HG02884 (cell line): ENCODE results near the gene GDAP2.
"Not testable (repeated sequence)": the region's sequence is repeated elsewhere in the genome, so short reads cannot be mapped to it uniquely, and the experiment has no call there.

Source experiments
- ATAC-seq: cut with Tn5 transposase; IDR thresholded peaks from one replicate; pipeline ENCODE4 v1.9.1; 2021; ENCODE audit warnings: mild to moderate bottlenecking, moderate library complexity; ENCODE audit not compliant: unreplicated experiment

Gene GDAP2

DNA sequence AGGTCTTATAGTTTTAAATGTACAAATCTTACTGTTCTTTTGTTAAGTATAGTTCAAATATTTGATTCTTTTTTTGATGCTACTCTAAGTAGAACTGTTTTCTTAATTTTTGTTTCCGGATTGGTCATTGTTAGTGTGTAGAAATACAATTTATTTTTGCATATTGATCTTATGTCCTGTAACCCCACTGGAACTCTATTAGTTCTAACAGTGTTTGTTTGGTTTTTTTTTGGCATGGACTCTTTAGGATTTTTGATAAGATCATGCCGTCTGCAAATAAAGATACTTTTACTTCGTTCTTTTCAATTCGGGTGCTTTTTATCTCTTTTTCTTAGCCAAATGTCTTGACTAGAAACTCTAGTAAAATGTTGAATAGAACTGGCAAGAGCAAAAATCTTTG, 26.5 kb downstream of the GDAP2 start:
- no peak for ATAC-seq

DNA sequence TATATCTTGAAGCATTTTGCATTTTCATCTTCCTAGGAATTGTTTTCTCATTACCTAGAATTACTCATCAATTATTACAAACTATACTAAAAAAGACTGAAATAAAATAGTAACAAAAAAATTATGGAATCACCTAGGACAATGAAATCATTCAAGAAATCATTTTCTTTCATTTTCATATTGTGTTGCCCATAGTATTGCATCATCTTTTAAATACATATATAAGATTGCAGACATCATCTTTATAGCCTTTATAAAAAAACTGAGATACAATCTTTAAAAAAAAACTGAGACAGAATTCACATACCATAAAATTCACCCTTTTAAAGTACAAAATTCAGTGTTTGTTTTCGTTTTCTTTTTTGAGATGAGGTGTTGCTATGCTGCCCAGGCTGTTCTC, 29.6 kb downstream of the GDAP2 start:
- ATAC-seq, result no peak

DNA sequence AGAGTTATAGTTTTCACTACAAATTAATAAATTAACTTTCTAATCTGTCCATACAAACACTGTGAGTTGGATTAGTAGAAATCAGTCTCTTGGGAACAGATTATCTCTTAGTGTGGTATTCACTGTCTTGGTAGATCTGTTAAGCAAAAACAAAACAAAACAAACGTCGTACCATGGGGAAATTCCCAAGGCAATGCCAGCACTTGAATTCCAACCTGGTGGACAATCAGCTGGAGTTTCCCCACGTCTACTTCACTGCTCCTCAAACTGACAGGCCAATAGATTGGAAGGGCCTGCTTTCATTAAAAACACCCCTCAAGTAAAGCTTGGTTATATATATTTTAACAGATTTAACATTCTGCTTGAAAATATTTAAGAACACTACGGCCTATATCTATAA, 31.9 kb downstream of the GDAP2 start:
- no peak for ATAC-seq

DNA sequence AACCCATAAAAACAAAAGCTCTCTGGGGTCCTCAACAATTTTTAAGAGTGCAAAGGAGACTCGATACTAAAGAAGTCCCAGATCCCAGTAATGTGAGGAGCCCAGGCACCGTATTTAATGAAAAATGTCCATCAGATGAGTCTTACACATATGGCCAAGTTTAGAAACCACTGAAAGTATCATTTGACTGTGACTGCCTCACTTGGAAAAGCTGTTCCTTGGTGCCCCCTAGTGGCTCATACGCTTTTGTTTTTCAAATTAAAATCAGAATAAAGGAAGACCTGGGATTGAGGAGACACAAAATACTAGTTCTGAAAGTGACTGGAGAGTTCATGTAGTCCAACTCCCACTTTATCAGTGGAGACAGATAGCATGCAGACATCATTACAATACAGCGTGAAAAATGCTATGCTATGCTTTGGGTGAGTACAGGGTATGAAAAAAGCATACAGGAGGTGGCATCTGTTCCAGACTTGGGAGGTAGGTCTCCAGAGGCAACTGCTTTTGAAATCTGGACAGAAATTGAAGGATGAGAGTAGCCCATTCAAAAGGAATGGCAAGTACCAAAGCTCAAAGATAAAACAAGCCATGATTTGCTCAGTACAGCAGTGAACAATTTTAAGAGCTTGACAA, 33.8 kb downstream of the GDAP2 start:
- peak; percentile 97 for ATAC-seq

DNA sequence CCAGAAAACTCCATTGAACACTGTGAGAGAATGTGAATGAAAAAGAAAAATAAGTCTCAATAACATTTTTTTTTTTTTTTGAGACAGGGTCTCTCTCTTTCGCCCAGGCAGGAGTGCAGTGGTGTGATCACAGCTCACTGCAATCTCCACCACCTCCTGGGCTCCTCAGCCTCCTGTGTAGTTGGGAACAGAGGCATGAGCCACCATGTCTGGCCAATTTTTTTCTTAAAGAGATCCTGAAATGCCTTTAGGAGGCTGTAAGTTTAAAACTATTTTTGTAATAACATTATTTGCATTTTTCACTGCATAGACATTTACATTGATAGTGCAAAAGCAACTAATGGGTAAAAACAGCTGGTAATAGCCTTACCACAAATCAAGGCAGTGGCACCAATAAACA, 35.3 kb downstream of the GDAP2 start:
- no peak for ATAC-seq

DNA sequence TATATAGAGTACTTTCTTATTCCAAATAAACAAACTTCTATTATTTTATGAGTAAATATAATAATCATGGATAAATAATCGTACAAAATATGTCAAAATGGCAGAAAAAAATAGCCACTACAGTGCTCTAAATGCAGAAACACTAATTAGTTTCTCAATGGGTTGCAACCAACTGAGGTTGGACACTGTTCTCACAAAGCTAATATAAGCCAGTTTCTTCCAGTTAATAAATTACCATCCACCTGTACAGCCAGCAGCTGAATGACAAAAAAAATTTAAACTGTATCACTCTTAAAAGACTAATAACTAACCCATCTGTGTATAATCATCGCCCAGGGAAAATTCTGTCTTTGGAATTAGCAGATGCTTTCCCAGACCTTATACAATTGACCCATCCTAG, 36.9 kb downstream of the GDAP2 start:
- no peak for ATAC-seq

DNA sequence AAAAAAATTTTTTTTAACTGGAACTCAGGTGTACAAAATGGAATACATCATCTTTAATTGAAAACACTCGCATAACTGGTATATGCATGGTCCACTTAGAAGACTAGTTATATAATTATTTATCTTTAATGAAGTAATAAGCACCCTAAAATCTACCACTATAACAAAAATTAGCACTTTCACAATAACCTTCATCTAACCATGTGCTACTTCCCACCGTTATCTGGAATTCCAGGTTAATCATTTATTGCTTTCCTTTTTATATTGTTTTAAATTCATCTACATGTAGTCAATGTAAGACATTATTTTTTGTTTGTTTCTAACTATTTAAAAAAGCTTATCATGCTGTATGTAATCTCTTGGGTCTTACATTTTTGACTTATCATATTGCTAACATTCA, 39.0 kb downstream of the GDAP2 start:
- ATAC-seq, result no peak

DNA sequence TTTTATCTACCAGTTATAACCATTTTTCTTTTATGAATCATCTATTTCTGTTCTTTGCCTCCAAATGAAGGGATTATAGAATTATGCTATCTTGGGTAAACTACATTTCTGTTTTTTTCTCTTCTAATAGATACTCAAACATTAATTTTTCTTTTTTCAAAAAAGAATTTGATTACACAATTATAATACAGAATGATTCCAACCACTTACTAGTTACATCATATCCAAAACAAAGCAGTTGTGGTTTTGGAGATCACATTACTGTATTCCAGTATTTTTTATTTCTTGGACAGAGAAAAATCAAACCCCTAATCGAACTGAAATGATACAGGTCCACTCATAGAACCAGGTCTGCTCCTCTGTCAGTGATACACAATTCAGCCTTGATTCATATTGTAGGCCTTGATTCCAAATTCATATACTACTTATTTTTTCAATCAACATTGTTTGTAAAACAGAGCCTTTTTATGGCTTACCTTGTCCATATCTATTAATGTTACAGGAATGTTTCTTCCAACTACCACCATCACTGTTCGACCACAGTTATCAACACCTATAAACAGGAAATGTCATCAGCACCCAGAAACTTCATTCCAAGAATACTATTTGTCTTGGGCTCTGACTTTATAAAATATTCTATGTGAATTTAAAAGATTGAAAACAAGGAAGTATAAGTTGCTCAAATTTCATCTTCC, 43.2 kb downstream of the GDAP2 start:
- ATAC-seq, result no peak

DNA sequence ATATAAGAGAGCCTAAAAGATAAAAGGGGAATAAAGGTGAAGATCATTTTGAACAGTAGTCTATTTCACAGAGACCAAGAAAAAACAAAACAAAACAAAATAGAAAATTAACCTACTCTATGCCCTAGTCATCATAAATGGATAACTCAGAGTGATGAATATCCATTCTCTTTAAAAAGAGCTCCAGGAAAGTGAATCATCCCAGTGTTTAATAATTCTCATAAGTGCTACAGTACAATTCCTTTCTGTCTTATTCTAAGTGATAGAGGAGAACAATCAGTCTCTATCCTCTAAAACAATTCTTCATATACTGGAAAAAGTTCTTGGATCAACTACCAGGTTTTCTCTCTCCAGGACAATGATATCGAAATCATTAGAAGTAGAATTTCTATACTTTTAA, 45.8 kb downstream of the GDAP2 start:
- ATAC-seq, result no peak

DNA sequence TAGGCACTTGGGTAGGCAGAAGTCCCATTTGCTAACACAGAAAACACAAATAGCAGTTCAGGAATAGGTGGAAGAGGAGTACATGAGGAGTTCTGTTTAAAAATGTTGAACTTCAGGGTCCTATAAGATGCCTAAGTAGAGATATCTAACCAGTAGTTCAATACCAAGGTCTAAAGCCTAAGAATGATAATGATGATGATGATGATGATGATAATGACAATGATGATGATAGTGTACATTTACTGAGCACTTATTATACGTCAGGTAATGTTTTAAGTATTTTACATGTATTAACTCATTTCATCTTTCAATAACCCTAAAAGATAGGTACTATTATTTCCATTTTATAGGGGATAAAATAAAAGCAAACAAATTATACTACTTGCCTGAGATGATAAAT, 50.1 kb downstream of the GDAP2 start:
- ATAC-seq, result no peak

DNA sequence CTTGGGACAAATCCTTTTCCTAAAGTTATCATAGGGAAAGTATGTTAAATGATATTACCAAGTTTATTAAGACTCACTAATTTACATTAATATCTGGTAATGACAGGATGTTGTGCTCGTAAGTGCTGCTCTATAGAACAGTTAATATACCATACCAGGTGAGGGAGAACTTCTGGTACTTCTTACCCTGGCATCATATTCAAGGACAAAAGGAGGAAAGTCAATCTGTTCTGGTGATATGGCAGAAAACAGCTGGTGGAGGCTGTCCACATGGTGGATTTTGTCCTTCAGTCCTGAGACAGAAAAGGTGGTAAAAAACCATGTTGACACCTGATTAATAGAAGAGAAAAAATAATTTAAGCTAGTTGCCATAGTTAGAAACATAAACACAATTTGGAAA, 51.6 kb downstream of the GDAP2 start:
- no peak for ATAC-seq

DNA sequence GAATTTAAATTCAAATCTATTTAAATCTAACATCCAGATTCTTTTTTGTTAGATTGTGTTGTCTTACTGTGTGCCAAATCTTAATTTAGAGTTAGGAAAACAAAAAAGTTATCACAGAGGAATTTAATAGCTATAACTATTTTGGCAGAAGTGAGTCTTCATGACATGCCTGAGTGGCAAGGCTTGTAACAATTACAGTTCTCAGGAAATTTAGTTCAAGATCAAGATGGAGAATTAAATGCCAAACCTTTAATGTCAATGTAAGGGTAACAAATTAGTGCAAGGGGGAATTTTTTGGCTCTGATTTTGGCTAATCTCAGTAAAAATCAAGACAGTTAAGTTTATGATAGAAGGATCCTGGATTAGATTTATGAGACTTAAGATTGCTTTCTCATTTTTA, 58.4 kb downstream of the GDAP2 start:
- no peak for ATAC-seq

DNA sequence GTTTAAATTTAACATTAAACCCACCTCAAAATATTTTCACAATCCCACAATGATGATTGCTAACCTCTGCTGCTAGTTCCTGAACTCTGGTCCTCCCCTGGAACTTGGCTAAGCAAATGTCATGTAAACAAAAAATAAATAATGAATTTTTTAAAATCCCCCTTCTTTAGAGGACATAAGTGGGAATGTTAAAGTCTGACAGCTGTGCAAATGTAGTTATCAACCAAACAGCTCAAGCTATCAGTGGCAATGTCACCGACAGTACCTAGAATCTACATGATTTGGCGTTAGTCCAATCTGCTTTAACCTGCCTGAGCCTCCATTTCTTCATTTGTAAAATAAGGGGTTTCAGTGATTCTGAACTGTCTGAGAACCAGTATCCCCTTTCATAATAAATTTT, 67.7 kb downstream of the GDAP2 start:
- ATAC-seq, result no peak

DNA sequence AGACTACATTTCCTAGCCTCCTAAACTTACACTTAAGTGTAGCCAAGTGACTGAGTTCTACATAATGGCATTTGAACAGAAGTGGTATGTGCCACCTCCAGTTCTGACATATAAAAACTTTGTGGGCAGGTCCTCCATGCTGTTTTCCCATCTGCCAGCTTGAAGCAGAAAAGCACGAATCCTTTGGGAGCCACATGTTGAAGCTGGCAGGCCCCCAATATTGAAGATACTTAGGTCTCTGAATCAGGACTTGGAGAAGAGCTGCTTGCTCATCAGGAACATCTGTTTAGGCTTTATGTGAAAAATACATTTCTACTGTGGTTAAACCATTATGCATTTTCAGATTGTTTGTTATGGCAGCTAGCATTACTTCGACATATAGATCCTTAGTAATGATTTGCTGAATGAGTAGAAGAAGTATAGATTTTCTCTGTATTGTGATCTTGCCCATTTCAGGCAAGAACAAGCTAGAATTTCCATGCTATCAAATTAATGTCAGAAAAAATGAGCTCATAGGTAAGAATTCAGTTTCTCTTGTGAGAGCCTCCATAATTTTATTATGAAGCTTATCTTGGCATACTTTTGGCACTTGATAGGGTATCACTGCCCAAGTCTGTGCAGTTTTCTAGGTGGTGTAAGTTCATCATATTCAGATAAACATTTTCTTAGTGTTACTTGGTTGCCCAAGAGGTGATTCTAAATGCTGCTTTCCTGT, 68.4 kb downstream of the GDAP2 start:
- ATAC-seq, result no peak

DNA sequence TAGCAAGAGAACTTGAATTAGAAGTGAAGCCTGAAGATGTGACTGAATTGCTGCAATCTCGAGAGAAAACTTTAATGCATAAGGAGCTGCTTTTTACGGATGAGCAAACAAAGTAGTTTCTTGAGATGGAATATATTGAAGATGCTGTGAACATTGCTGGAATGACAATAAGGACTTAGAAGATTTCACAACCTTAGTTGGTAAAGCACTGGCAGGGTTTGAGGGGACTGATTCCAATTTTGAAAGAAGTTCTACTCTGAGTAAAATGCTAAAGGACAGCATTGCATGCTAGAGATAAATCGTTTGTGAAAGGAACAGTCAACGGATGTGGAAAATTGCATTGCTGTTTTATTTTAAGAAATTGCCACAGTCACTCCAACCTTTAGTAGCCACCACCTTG, 69.5 kb downstream of the GDAP2 start:
- no peak for ATAC-seq

DNA sequence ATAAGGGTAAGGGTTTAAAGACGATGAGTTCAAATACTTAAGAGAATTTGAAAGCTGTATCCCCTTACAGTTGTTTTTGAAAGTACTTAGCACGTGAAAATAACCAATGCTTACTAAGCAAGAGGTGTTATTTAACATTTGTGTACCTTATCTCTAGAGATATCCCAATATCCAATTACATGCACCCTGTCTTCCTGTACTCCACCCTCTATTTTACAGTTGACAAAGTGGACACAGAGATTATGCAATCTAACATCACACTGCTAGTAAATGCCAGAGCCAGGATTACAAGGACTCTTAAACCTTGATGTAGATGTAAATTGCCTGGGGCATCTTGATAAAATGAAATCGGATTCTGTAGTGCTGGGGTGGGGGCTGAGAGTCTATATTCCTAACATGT, 72.0 kb downstream of the GDAP2 start:
- no peak for ATAC-seq

DNA sequence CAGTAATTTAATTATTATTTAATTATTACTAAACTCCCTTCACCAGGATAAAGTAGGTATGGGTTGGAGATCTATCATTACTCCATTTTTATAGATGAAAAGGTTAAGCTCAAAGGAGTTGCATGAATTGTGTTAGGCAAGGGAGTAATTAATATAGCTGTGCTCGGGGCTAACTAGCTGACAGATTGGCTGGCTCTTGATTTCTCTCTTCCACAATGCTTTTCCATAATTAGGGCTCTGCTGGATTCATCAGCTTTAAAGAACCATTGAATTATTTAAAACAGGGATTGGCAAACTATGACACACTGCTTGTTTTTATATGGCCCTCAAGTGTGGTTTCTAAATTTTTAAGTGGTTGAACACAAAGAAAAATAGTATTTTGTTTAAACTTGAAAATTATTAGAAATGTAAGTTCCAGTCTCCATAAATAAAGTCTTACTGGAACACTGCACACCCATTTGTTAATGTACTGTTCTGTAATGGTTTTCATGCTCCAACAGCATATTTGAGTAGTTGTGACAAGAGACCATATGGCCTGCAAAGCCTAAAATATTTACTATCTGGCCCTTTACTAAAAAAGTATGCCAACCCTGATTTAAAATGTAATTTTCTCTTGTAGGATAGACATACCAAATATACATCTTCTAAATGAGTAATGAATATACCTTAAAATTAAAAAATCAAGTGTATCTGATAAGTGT, 76.4 kb downstream of the GDAP2 start:
- ATAC-seq, result no peak

DNA sequence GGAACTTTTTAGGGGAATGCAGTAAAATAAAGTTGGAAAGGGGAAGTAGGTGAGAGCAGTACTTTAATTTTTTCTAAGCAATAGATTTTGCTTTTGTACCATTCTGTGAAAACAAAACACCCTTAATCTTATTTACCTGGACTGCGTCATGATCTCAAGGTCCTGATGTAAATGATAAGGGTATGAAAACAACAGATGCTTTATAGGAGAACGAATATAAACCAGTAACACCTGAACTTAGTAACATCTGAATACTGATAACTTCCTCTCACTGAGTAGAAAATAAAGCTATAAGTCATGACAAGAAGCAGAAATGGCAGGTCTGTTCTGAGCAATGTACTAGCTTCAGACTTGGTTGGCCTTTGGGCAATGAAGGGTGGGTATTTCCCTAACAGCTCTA, 77.7 kb downstream of the GDAP2 start:
- ATAC-seq, result no peak

DNA sequence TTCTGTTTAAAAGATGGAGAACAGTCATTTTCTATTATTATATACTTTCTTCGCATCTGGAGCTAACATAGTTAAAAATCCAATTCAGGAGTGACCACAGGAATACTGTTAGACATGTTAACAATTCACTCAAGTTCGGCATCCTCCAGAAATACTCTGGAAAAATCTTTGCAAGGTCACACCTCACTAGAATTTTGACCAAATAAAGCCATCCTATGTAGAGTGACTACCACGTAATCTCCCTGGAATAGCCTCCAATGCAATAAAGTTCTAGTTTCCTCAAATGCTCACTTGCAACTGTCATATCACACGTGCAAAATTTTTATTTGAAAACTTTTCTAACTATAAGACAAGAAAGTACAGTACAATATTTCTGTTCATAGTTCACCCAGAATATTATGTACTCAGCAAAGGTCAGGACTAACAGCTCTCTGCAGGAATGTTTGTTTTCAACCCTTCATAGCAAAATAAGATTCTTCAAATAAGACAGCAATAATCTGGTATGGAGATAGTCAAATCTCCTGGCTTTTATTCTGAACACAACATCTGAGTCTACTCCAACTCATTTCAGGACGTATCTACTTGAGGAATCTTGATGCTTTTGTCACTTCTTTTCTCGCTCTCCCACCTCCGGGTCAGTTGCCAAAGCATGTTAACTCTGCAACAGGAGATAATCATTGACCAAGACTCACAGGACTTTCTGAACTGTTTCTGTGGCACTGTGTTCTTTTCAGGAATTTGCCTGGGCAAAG, 82.6 kb downstream of the GDAP2 start:
- no peak for ATAC-seq

DNA sequence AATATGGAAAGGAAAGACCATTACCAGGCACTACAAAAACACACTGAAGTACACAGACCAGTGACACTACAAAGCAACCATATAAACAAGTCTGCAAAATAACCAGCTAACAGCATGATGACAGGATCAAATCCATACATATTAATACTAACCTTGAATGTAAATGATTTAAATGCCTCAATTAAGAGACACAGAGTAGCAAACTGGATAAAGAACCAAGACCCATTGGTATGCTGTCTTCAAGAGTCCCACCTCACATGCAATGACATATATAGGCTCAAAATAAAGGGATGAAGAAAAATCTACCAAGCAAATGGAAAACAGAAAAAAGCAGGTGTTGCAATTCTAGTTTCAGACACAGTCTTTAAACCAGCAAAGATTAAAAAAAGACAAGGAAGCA, 84.9 kb downstream of the GDAP2 start:
- ATAC-seq, result not testable (repeated sequence)

DNA sequence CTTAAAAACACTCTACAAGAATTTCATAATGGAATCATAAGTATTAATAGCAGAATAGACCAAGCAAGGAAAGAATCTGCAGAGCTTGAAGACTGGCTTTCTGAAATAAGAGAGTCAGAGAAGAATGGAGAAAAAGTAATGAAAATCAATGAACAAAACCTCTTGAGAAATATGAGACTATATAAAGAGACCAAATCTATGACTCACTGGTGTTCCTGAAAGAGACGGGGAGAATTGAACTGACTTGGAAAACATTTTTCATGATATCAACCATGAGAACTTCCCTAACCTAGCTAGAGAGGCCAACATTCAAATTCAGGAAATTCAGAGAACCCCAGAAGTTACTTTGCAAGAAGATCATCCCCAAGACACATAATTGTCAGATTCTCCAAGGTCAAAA, 85.6 kb downstream of the GDAP2 start:
- no peak for ATAC-seq
